HepG2 (cell line): Measurements from ENCODE around the gene KATNAL1. TPM values are rescaled to one million over a fixed set of nuclear protein-coding genes. Genes with fewer than 3 reads are reported as not detected.

Experiments used
- CCDC6 ChIP-seq: sonication (generic); formaldehyde crosslinking; IDR thresholded peaks from 2 replicates; pipeline ENCODE4 v1.8.1; 2022; ENCODE audit warnings: mild to moderate bottlenecking, missing genetic modification reagents, moderate library complexity
- CTCF ChIP-seq: sonication (generic); formaldehyde crosslinking; IDR thresholded peaks from 2 replicates; pipeline ENCODE4 v1.5.0; 2020; ENCODE audit warnings: mild to moderate bottlenecking, missing genetic modification reagents, moderate library complexity
- NCOR1 ChIP-seq: fragments of 200-600 bp; sonication (generic); IDR thresholded peaks from 2 replicates; pipeline ENCODE4 v1.7.0; 2017; ENCODE audit warnings: antibody characterized with exemption, low read length, borderline replicate concordance
- RERE ChIP-seq: IDR thresholded peaks from 2 replicates; pipeline ENCODE4 v1.6.1; 2016; ENCODE audit warnings: low read depth, missing genetic modification reagents, missing compliant biosample characterization
- STAG1 ChIP-seq: sonication (generic); formaldehyde crosslinking; IDR thresholded peaks from 2 replicates; pipeline ENCODE4 v1.4.0; 2020; ENCODE audit warnings: missing genetic modification reagents
- ZBTB33 ChIP-seq: sonication (generic); formaldehyde crosslinking; IDR thresholded peaks from 2 replicates; pipeline ENCODE4 v1.4.0; 2020; ENCODE audit warnings: missing genetic modification reagents
- ZGPAT ChIP-seq: IDR thresholded peaks from 2 replicates; pipeline ENCODE4 v1.6.1; 2016; ENCODE audit warnings: mild to moderate bottlenecking
- ZNF3 ChIP-seq: IDR thresholded peaks from 2 replicates; pipeline ENCODE4 v1.7.0; 2017; ENCODE audit warnings: inconsistent platforms
- ZNF350 ChIP-seq: sonication (generic); formaldehyde crosslinking; IDR thresholded peaks from 2 replicates; pipeline ENCODE4 v1.4.0; 2020; ENCODE audit warnings: mild to moderate bottlenecking, low read depth, missing genetic modification reagents, borderline replicate concordance
- ZNF776 ChIP-seq: sonication (generic); formaldehyde crosslinking; IDR thresholded peaks from 2 replicates; pipeline ENCODE4 v1.4.0; 2020; ENCODE audit warnings: mild to moderate bottlenecking, missing genetic modification reagents
- polyA plus RNA-seq, 8 experiments: library from polyadenylated mRNA; depleted of rRNA in 3 of 8; stranded (reverse) in 7 of 8; unstranded in 1 of 8; fragments of >200 nt; fragmentation: Illumina TruSeq in 4 of 8; extraction: Trizol in 4 of 8; gene quantifications; 2 replicates each; pipeline versions ENCODE4 v1.2.1 to v1.2.3, GENCODE V29; 2011 to 2016; ENCODE audit warnings: low read depth in 4 of 8, missing spikeins in 1 of 8, mixed read lengths in 1 of 8; ENCODE audit not compliant: insufficient read depth in 1 of 8
- total RNA-seq, 5 experiments: library from RNA; depleted of rRNA; stranded (reverse); fragments of >200 nt; fragmentation: Illumina TruSeq; extraction: Trizol; gene quantifications; 2 replicates each; pipeline ENCODE4 v1.2.3, GENCODE V29; 2016; ENCODE audit warnings: low read depth in 1 of 5
- TF ChIP-seq, protein P1 (sequence below): sonication (generic); formaldehyde crosslinking; IDR thresholded peaks from 2 replicates; pipeline ENCODE4 v1.4.0; 2020; ENCODE audit warnings: mild to moderate bottlenecking, missing genetic modification reagents

Gene KATNAL1
- total and polyA plus RNA-seq, 2 of the 13 experiments (the other 11 are each of a cell fraction or from before 2014, with no cell fraction given) = 3.2 to 11.8 TPM

- TF ChIP-seq RERE (CRISPR knock-in tag) (no peak), ZNF350 (CRISPR knock-in tag) (no peak), ZBTB33 (CRISPR knock-in tag) (no peak), CCDC6 (CRISPR knock-in tag) (no peak), ZGPAT (CRISPR knock-in tag) (no peak), ZNF3 (no peak), NCOR1 (no peak), CTCF (CRISPR knock-in tag) (peak; percentile 39; the same call in 1 of the 2 replicates), STAG1 (peak; percentile 27; the same call in 1 of the 2 replicates), ZNF776 (CRISPR knock-in tag) (no peak)
- TF ChIP-seq, protein P1, sequence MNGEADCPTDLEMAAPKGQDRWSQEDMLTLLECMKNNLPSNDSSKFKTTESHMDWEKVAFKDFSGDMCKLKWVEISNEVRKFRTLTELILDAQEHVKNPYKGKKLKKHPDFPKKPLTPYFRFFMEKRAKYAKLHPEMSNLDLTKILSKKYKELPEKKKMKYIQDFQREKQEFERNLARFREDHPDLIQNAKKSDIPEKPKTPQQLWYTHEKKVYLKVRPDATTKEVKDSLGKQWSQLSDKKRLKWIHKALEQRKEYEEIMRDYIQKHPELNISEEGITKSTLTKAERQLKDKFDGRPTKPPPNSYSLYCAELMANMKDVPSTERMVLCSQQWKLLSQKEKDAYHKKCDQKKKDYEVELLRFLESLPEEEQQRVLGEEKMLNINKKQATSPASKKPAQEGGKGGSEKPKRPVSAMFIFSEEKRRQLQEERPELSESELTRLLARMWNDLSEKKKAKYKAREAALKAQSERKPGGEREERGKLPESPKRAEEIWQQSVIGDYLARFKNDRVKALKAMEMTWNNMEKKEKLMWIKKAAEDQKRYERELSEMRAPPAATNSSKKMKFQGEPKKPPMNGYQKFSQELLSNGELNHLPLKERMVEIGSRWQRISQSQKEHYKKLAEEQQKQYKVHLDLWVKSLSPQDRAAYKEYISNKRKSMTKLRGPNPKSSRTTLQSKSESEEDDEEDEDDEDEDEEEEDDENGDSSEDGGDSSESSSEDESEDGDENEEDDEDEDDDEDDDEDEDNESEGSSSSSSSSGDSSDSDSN (CRISPR knock-in tag) = no peak
These were observed 148.4 kb downstream of the KATNAL1 start (continued) for GRCh38 chr13:30158774-30159445.
